Psoas muscle (tissue), 8 donors: ENCODE measurements around the gene CPLANE1. TPM values are rescaled to one million over a fixed set of nuclear protein-coding genes. Genes with fewer than 3 reads are reported as not detected.
A peak's percentile ranks its signal among the peaks of the same experiment; 100 is the strongest.

Experiments
- ATAC-seq, 4 donors: fragments of 200-7000 bp; cut with Tn5 transposase; one replicate each; pipeline ENCODE4 v1.9.1; 2020; ENCODE audit warnings: moderate library complexity in 3 of 4, mild to moderate bottlenecking in 2 of 4
- DNase-seq, 2 donors: peaks; one replicate each; pipeline ENCODE4 v3.0.0-alpha.2; 2020
- H3K27ac ChIP-seq: fragments of 200-600 bp; one replicate; pipeline ENCODE4 v1.8.0; 2022
- H3K27me3 ChIP-seq, 3 donors: fragments of 200-600 bp in 1 of 3; one replicate each; pipeline versions ENCODE4 v1.6.1 to v1.8.0; 2013 to 2022; ENCODE audit warnings: low read length in 2 of 3, mild to moderate bottlenecking in 2 of 3, moderate library complexity in 1 of 3; ENCODE audit not compliant: insufficient read depth in 3 of 3
- H3K36me3 ChIP-seq, 2 donors: fragments of 200-600 bp in 1 of 2; one replicate each; pipeline versions ENCODE4 v1.6.1 to v1.8.0; 2013 to 2022; ENCODE audit warnings: low read depth in 1 of 2, mild to moderate bottlenecking in 1 of 2, moderate library complexity in 1 of 2; ENCODE audit not compliant: insufficient read depth in 1 of 2
- H3K4me1 ChIP-seq: fragments of 200-600 bp; one replicate; pipeline ENCODE4 v1.8.0; 2022
- H3K4me3 ChIP-seq: fragments of 200-600 bp; one replicate; pipeline ENCODE4 v1.8.0; 2022; ENCODE audit warnings: mild to moderate bottlenecking
- H3K9me3 ChIP-seq: fragments of 200-600 bp; one replicate; pipeline ENCODE4 v1.8.0; 2022
- WGBS, 3 donors: extraction: QIAGEN DNeasy Blood & Tissue Kit; methylation state at CpG; one replicate each; pipeline versions ENCODE4 v1.1.6 to v1.1.7; 2013; 5-methylcytosine and 5-hydroxymethylcytosine counted together
- intact Hi-C, 2 donors: fragments of 100-400 bp; cut with DNase I; formaldehyde crosslinking; loops; one replicate each; pipeline versions ENCODE4 v1.11.0 to v1.14.2; 2022
- polyA plus RNA-seq, 3 donors: library from polyadenylated mRNA; stranded (reverse); fragments of 200-250 nt; gene quantifications; one replicate each; pipeline ENCODE4 v1.2.3, GENCODE V29; 2013
- total RNA-seq, 4 donors: library from RNA; stranded (reverse); fragmentation: NEBNext Ultra II Directional in 2 of 4; extraction: Animal tissue kit (Norgen Biotek cat#: 25700) in 2 of 4; gene quantifications; one replicate each; pipeline versions ENCODE4 v1.2.1 to v1.2.4, GENCODE V29; 2021 to 2023
- TF ChIP-seq, protein P1 (sequence below): fragments of 200-600 bp; IDR thresholded peaks from one replicate; pipeline ENCODE4 v1.8.0; 2022; ENCODE audit warnings: antibody characterized with exemption
- donor health status: healthy with polysubstance abuse.
- donor health status: DM: no; HTN: no; CAD: no; lungs with moderate emphysema.
- donor health status: Bipolar disorder and iron deficiency.
- donor health status: healthy.
- donor health status: DM: yes; HTN: yes; CAD: no.
- donor health status: DM: no; HTN: no; CAD: no.
- donor health status: DM: no; HTN: no; CAD: no.
- donor health status: DM: yes; HTN: yes; CAD: no.

CPLANE1 gene
- total and polyA plus RNA-seq, 7 donors = 1.4 to 12.1 (median 6.0) TPM

- DNase-seq (no peak), ATAC-seq (no peak)
- Histone ChIP-seq H3K36me3 (peaks cover 0 to 90% of the 10 kb centered on the region in 2 donors), H3K4me3 (no peak overlapping the region), H3K27ac (no peak overlapping the region), H3K27me3 (no peaks in the 10 kb centered on the region), H3K4me1 (no peaks in the 10 kb centered on the region), H3K9me3 (no peaks in the 10 kb centered on the region)
- TF ChIP-seq, protein P1, sequence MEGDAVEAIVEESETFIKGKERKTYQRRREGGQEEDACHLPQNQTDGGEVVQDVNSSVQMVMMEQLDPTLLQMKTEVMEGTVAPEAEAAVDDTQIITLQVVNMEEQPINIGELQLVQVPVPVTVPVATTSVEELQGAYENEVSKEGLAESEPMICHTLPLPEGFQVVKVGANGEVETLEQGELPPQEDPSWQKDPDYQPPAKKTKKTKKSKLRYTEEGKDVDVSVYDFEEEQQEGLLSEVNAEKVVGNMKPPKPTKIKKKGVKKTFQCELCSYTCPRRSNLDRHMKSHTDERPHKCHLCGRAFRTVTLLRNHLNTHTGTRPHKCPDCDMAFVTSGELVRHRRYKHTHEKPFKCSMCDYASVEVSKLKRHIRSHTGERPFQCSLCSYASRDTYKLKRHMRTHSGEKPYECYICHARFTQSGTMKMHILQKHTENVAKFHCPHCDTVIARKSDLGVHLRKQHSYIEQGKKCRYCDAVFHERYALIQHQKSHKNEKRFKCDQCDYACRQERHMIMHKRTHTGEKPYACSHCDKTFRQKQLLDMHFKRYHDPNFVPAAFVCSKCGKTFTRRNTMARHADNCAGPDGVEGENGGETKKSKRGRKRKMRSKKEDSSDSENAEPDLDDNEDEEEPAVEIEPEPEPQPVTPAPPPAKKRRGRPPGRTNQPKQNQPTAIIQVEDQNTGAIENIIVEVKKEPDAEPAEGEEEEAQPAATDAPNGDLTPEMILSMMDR = no peak
- WGBS, 3 donors = 91 to 96% (median 94%) methylated on average over 10 of the region's 10 CpGs
- intact Hi-C loops = loop anchor here in 1 of 2 donors (10.0 kb wide), 1 partner anchor 123 kb away; no protein-coding TSS in a partner anchor
Measured at GRCh38 chr5:37211661-37212060, 37.5 kb downstream of the CPLANE1 start.

DNA sequence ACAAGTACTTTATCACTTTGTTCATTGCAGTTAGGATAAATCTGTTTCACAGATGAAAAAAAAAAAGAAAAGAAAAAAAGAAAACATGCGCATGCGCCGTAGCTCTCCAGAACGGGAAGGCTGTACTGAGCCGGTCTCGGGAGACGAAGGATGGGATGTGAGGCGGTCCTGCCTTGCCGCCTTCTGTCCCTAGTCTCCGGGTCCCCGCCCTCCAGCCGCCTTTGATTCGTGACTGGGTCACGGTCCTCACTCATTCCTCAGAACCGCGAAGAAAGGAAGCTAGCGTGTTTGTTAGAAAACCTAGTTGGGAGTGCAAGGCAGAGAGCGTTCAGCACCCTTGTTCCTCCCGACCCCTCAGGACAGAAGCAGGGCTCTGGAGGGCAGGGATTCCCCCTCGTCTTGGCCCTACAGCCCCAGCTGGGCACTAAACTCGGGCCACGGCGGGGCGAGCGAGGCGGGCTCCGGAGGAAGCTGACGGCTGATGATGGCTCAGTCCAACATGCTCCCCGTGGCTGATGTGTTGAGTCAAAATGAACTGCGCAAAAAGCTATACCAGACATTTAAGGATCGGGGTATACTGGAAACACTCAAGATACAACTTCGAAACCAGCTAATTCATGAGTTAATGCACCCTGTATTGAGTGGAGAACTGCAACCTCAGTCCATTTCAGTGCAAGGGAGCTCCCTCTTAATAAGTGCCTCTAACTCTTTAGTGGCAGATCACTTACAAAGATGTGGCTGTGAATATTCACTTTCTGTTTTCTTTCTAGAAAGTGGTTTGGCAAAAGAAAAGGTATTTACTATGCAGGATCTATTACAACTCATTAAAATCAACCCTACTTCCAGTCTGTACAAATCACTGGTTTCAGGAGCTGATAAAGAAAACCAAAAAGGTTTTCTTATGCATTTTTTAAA lies 40.0 kb downstream of the CPLANE1 start:
- DNase-seq = peak; percentile 34 to 68
- Histone ChIP-seq H3K4me3 (peak overlapping the region; percentile 32), H3K27ac (no peak overlapping the region), H3K27me3 (no peaks in the 10 kb centered on the region), H3K36me3 (peaks cover 0 to 88% of the 10 kb centered on the region in 2 donors), H3K4me1 (no peaks in the 10 kb centered on the region), H3K9me3 (no peaks in the 10 kb centered on the region)
- peak in 1 of 4 donors; percentile 59 for ATAC-seq
- 76 to 82% (median 79%) methylated on average over 32 of the region's 32 CpGs for whole genome bisulfite sequencing, 3 donors
- TF ChIP-seq, protein P1 = no peak
- intact Hi-C loops = no loop called here

DNA sequence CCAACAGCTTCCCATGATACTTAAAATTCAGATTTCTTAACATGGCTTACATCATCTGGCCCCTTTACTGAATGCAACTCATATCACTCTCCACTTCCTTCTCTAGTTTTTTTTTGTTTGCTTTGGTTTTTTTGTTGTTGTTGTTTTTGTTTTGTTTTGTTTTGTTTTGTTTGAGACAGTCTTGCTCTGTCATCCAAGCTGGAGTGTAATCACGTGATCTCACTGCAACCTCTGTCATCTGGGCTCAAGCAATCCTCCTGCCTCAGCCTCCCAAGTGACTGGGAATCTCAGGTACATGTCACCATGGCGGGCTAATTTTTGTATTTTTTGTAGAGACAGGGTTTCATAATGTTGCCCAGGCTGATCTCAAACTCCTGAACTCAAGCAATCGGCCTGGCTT lies 41.4 kb downstream of the CPLANE1 start:
- Histone ChIP-seq H3K36me3 (peaks cover 2 to 88% of the 10 kb centered on the region in 2 donors), H3K27ac (no peak overlapping the region)

GRCh38 chr5:37206736-37207135 lies 42.4 kb downstream of the CPLANE1 start:
- no peak overlapping the region for H3K4me3 ChIP-seq
- DNase-seq = no peak
- no peaks in the 10 kb centered on the region for H3K27me3 ChIP-seq
- intact Hi-C loops = no loop called here
- H3K9me3 ChIP-seq = no peaks in the 10 kb centered on the region
- peaks cover 2 to 86% of the 10 kb centered on the region in 2 donors for H3K36me3 ChIP-seq
- H3K4me1 ChIP-seq = no peaks in the 10 kb centered on the region
- ATAC-seq = no peak
- no peak overlapping the region for H3K27ac ChIP-seq
- 85 to 90% (median 86%) methylated on average over 2 of the region's 2 CpGs for WGBS, 3 donors
- TF ChIP-seq, protein P1 = no peak

More for the DNA sequence above, 41.4 kb downstream of the CPLANE1 start:
- H3K4me3 ChIP-seq = no peak overlapping the region
- TF ChIP-seq, protein P1 = no peak
- no peak for ATAC-seq
- intact Hi-C loops = no loop called here
- no peaks in the 10 kb centered on the region for H3K9me3 ChIP-seq
- no peaks in the 10 kb centered on the region for H3K4me1 ChIP-seq
- WGBS, 3 donors = 96 to 99% (median 96%) methylated on average over 3 of the region's 3 CpGs
- H3K27me3 ChIP-seq = no peaks in the 10 kb centered on the region
- DNase-seq = no peak
